HG03039 (cell line): Measurements from ENCODE around the gene OPRL1.
"Not testable (repeated sequence)": the region's sequence is repeated elsewhere in the genome, so short reads cannot be mapped to it uniquely, and the experiment has no call there.

Experiments used
- ATAC-seq: cut with Tn5 transposase; IDR thresholded peaks from one replicate; pipeline ENCODE4 v1.9.1; 2021; ENCODE audit warnings: mild to moderate bottlenecking, moderate library complexity; ENCODE audit not compliant: unreplicated experiment

The OPRL1 gene

GRCh38 chr20:64114356-64114971, 34.6 kb downstream of the OPRL1 start:
- ATAC-seq, result no peak

- ATAC-seq, result no peak
Measured at GRCh38 chr20:64115171-64115911, 35.5 kb downstream of the OPRL1 start.

GRCh38 chr20:64116016-64116415, 36.1 kb downstream of the OPRL1 start:
- ATAC-seq, result no peak

GRCh38 chr20:64116541-64117431, 36.9 kb downstream of the OPRL1 start:
- no peak for ATAC-seq

GRCh38 chr20:64117432-64117777, 37.5 kb downstream of the OPRL1 start:
- ATAC-seq, result not testable (repeated sequence)

- no peak for ATAC-seq
Measured at GRCh38 chr20:64119301-64119680, 39.4 kb downstream of the OPRL1 start.

- no peak for ATAC-seq
Measured at GRCh38 chr20:64119681-64120341, 39.9 kb downstream of the OPRL1 start.

- no peak for ATAC-seq
Measured at GRCh38 chr20:64121586-64121985, 41.7 kb downstream of the OPRL1 start.

GRCh38 chr20:64122927-64123326, 43.0 kb downstream of the OPRL1 start:
- not testable (repeated sequence) for ATAC-seq

GRCh38 chr20:64123517-64123916, 43.6 kb downstream of the OPRL1 start:
- ATAC-seq, result not testable (repeated sequence)

- no peak for ATAC-seq
Measured at GRCh38 chr20:64129146-64129782, 49.4 kb downstream of the OPRL1 start.

- no peak for ATAC-seq
Measured at GRCh38 chr20:64130271-64130670, 50.4 kb downstream of the OPRL1 start.

- no peak for ATAC-seq
Measured at GRCh38 chr20:64130876-64131275, 51.0 kb downstream of the OPRL1 start.

- ATAC-seq, result no peak
Measured at GRCh38 chr20:64131406-64131805, 51.5 kb downstream of the OPRL1 start.

- ATAC-seq, result no peak
Measured at GRCh38 chr20:64133951-64134407, 54.1 kb downstream of the OPRL1 start.

GRCh38 chr20:64134744-64135143, 54.9 kb downstream of the OPRL1 start:
- not testable (repeated sequence) for ATAC-seq

- no peak for ATAC-seq
Measured at GRCh38 chr20:64136004-64136710, 56.3 kb downstream of the OPRL1 start.

GRCh38 chr20:64137598-64138031, 57.7 kb downstream of the OPRL1 start:
- no peak for ATAC-seq

- ATAC-seq, result no peak
Measured at GRCh38 chr20:64138276-64138815, 58.5 kb downstream of the OPRL1 start.
